Activated T-helper 2 cell treated with anti-CD3 and anti-CD28 coated beads, Interferon-gamma antibody, Interleukin-2, Interleukin-4, amounts not matched to agents 10 μg/mL and 5 μg/mL and 100 μg/mL, durations not matched to agents 14 hours and 24 hours and 36 hours (primary cell): ENCODE measurements around the gene CYP2B6. TPM values are rescaled to one million over a fixed set of nuclear protein-coding genes. Genes with fewer than 3 reads are reported as not detected.
A peak's percentile ranks its signal among the peaks of the same experiment; 100 is the strongest.
"Not testable (repeated sequence)": the region's sequence is repeated elsewhere in the genome, so short reads cannot be mapped to it uniquely, and the experiment has no call there.

Experiments
- DNase-seq: peaks from one replicate; pipeline ENCODE4 v3.0.0; 2021; ENCODE audit warnings: low spot score
- H3K27ac Mint-ChIP-seq: one replicate; pipeline ENCODE4 v1.8.0; 2021; ENCODE audit warnings: mixed read lengths
- H3K27me3 Mint-ChIP-seq: one replicate; pipeline ENCODE4 v1.8.0; 2021; ENCODE audit warnings: low read depth, mixed read lengths
- H3K36me3 Mint-ChIP-seq: one replicate; pipeline ENCODE4 v1.8.0; 2021; ENCODE audit warnings: low read depth, mixed read lengths
- H3K4me1 Mint-ChIP-seq: one replicate; pipeline ENCODE4 v1.8.0; 2021; ENCODE audit warnings: low read depth, mixed read lengths
- H3K4me3 Mint-ChIP-seq: one replicate; pipeline ENCODE4 v1.8.0; 2021; ENCODE audit warnings: low read depth, mild to moderate bottlenecking, moderate library complexity, mixed read lengths
- H3K9me3 Mint-ChIP-seq: one replicate; pipeline ENCODE4 v1.8.0; 2021; ENCODE audit warnings: mixed read lengths
- intact Hi-C: fragments of 100-400 bp; cut with micrococcal nuclease; formaldehyde crosslinking; loops from one replicate; pipeline ENCODE4 v1.15.1; 2023
- total RNA-seq: library from RNA; stranded (reverse); gene quantifications from 2 replicates; pipeline ENCODE4 v1.2.3, GENCODE V29; 2022

The CYP2B6 gene
- total RNA-seq, 1 donor from 2014 or later, result not detected

GRCh38 chr19:40966591-40966990 is 24.5 kb upstream of the CYP2B6 start:
- H3K4me3 Mint-ChIP-seq, H3K9me3 Mint-ChIP-seq, H3K36me3 Mint-ChIP-seq, intact Hi-C loops, H3K27ac Mint-ChIP-seq, DNase-seq: not testable (repeated sequence)
- Mint-ChIP-seq H3K27me3 (peaks cover 23% of the 10 kb centered on the region), H3K4me1 (peaks cover 29% of the 10 kb centered on the region)

- H3K36me3 Mint-ChIP-seq, H3K9me3 Mint-ChIP-seq, H3K4me3 Mint-ChIP-seq, H3K27ac Mint-ChIP-seq, DNase-seq, intact Hi-C loops: not testable (repeated sequence)
- Mint-ChIP-seq H3K27me3 (peaks cover 28% of the 10 kb centered on the region), H3K4me1 (peaks cover 30% of the 10 kb centered on the region)
Measured at GRCh38 chr19:40968065-40968464, 23.0 kb upstream of the CYP2B6 start.

GRCh38 chr19:40969721-40970120 is 21.4 kb upstream of the CYP2B6 start:
- Mint-ChIP-seq H3K27me3 (peaks cover 21% of the 10 kb centered on the region), H3K4me3 (peak overlapping the region; percentile 4), H3K4me1 (peaks cover 34% of the 10 kb centered on the region), H3K27ac (peak overlapping the region; percentile 62)
- DNase-seq, intact Hi-C loops, H3K36me3 Mint-ChIP-seq, H3K9me3 Mint-ChIP-seq: not testable (repeated sequence)

GRCh38 chr19:40970396-40971345 is 20.4 kb upstream of the CYP2B6 start:
- H3K36me3 Mint-ChIP-seq, H3K9me3 Mint-ChIP-seq, intact Hi-C loops: not testable (repeated sequence)
- Mint-ChIP-seq H3K27me3 (peaks cover 21% of the 10 kb centered on the region), H3K4me1 (peaks cover 36% of the 10 kb centered on the region), H3K27ac (peak overlapping the region; percentile 62), H3K4me3 (peak overlapping the region; percentile 4)
- DNase-seq, result peak; percentile 39

- no peaks in the 10 kb centered on the region for H3K9me3 Mint-ChIP-seq
- peak; percentile 58 for DNase-seq
- H3K27me3 Mint-ChIP-seq, result peaks cover 18% of the 10 kb centered on the region
- intact Hi-C loops, result loop anchor here (2.0 kb wide), 1 partner anchor 170 kb away; no protein-coding TSS in a partner anchor
- peaks cover 32% of the 10 kb centered on the region for H3K4me1 Mint-ChIP-seq
- no peak overlapping the region for H3K27ac Mint-ChIP-seq
- no peaks in the 10 kb centered on the region for H3K36me3 Mint-ChIP-seq
- H3K4me3 Mint-ChIP-seq, result no peak overlapping the region
Measured at GRCh38 chr19:40974633-40975037, 16.4 kb upstream of the CYP2B6 start.

- Mint-ChIP-seq H3K4me3 (no peak overlapping the region), H3K27ac (no peak overlapping the region), H3K36me3 (no peaks in the 10 kb centered on the region), H3K9me3 (no peaks in the 10 kb centered on the region), H3K4me1 (peaks cover 18% of the 10 kb centered on the region), H3K27me3 (peaks cover 27% of the 10 kb centered on the region)
- no peak for DNase-seq
- intact Hi-C loops, result no loop called here
Measured at GRCh38 chr19:40976134-40976533, 14.9 kb upstream of the CYP2B6 start.

- H3K4me3 Mint-ChIP-seq, result no peak overlapping the region
- H3K27ac Mint-ChIP-seq, result no peak overlapping the region
- intact Hi-C loops, result no loop called here
- no peaks in the 10 kb centered on the region for H3K36me3 Mint-ChIP-seq
- H3K9me3 Mint-ChIP-seq, result no peaks in the 10 kb centered on the region
- H3K4me1 Mint-ChIP-seq, result peaks cover 15% of the 10 kb centered on the region
- DNase-seq, result no peak
- peaks cover 28% of the 10 kb centered on the region for H3K27me3 Mint-ChIP-seq
Measured at GRCh38 chr19:40976724-40977123, 14.4 kb upstream of the CYP2B6 start.

GRCh38 chr19:40979759-40980158 is 11.3 kb upstream of the CYP2B6 start:
- DNase-seq, intact Hi-C loops, H3K4me3 Mint-ChIP-seq, H3K9me3 Mint-ChIP-seq, H3K36me3 Mint-ChIP-seq, H3K27ac Mint-ChIP-seq: not testable (repeated sequence)
- peaks cover 21% of the 10 kb centered on the region for H3K27me3 Mint-ChIP-seq
- peaks cover 14% of the 10 kb centered on the region for H3K4me1 Mint-ChIP-seq

- H3K27me3 Mint-ChIP-seq, result peaks cover 21% of the 10 kb centered on the region
- DNase-seq, intact Hi-C loops, H3K27ac Mint-ChIP-seq, H3K9me3 Mint-ChIP-seq, H3K36me3 Mint-ChIP-seq, H3K4me3 Mint-ChIP-seq: not testable (repeated sequence)
- H3K4me1 Mint-ChIP-seq, result peaks cover 13% of the 10 kb centered on the region
Measured at GRCh38 chr19:40980743-40981442, 10.2 kb upstream of the CYP2B6 start.

GRCh38 chr19:40981591-40981990 is 9.5 kb upstream of the CYP2B6 start:
- no peaks in the 10 kb centered on the region for H3K36me3 Mint-ChIP-seq
- H3K27ac Mint-ChIP-seq, result no peak overlapping the region
- H3K9me3 Mint-ChIP-seq, result no peaks in the 10 kb centered on the region

GRCh38 chr19:40982594-40983101 is 8.4 kb upstream of the CYP2B6 start:
- Mint-ChIP-seq H3K9me3 (no peaks in the 10 kb centered on the region), H3K27me3 (peaks cover 20% of the 10 kb centered on the region), H3K4me3 (no peak overlapping the region), H3K27ac (no peak overlapping the region), H3K4me1 (peaks cover 6% of the 10 kb centered on the region), H3K36me3 (no peaks in the 10 kb centered on the region)
- intact Hi-C loops, result no loop called here
- DNase-seq, result no peak

More at GRCh38 chr19:40981591-40981990, 9.5 kb upstream of the CYP2B6 start:
- peaks cover 6% of the 10 kb centered on the region for H3K4me1 Mint-ChIP-seq
- intact Hi-C loops, result no loop called here
- DNase-seq, result no peak
- H3K4me3 Mint-ChIP-seq, result no peak overlapping the region
- peaks cover 18% of the 10 kb centered on the region for H3K27me3 Mint-ChIP-seq

- Mint-ChIP-seq H3K9me3 (no peaks in the 10 kb centered on the region), H3K27me3 (peaks cover 8% of the 10 kb centered on the region), H3K4me1 (no peaks in the 10 kb centered on the region), H3K4me3 (no peak overlapping the region), H3K27ac (no peak overlapping the region), H3K36me3 (no peaks in the 10 kb centered on the region)
- no peak for DNase-seq
- intact Hi-C loops, result no loop called here
Measured at GRCh38 chr19:40989453-40989852, 1.6 kb upstream of the CYP2B6 start.

GRCh38 chr19:40995355-40995754 is 4.3 kb downstream of the CYP2B6 start:
- H3K36me3 Mint-ChIP-seq, result no peaks in the 10 kb centered on the region
- peaks cover 4% of the 10 kb centered on the region for H3K9me3 Mint-ChIP-seq
- no peak overlapping the region for H3K27ac Mint-ChIP-seq
- peaks cover 4% of the 10 kb centered on the region for H3K27me3 Mint-ChIP-seq
- no peak for DNase-seq
- no peak overlapping the region for H3K4me3 Mint-ChIP-seq
- H3K4me1 Mint-ChIP-seq, result no peaks in the 10 kb centered on the region
- intact Hi-C loops, result no loop called here
